ENCODE data around the gene STEAP1B.
"Not testable (repeated sequence)": the region's sequence is repeated elsewhere in the genome, so short reads cannot be mapped to it uniquely, and the experiment has no call there.

The STEAP1B gene

DNA sequence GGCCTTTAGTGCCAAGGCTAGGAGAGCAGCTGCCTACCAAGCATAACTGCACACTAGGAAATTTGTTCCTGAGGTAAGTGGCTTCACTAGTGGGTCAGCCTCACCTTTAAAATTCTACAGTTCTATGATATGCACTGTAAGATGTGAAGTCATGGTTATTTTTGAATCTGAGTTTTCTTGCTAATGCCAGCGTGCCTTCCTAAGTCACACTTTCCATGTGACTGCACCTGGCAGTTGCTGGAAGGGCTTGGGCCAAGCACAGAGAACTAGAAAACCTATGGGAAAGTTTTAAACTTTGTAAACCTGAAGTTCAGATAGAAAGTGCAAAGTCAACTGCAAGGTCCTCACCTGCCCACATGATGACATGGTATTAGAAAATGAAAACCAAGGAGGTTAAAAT is 42.5 kb downstream of the STEAP1B start:
- no peak overlapping the region for H3K27ac ChIP-seq
- TF ChIP-seq, protein P1, sequence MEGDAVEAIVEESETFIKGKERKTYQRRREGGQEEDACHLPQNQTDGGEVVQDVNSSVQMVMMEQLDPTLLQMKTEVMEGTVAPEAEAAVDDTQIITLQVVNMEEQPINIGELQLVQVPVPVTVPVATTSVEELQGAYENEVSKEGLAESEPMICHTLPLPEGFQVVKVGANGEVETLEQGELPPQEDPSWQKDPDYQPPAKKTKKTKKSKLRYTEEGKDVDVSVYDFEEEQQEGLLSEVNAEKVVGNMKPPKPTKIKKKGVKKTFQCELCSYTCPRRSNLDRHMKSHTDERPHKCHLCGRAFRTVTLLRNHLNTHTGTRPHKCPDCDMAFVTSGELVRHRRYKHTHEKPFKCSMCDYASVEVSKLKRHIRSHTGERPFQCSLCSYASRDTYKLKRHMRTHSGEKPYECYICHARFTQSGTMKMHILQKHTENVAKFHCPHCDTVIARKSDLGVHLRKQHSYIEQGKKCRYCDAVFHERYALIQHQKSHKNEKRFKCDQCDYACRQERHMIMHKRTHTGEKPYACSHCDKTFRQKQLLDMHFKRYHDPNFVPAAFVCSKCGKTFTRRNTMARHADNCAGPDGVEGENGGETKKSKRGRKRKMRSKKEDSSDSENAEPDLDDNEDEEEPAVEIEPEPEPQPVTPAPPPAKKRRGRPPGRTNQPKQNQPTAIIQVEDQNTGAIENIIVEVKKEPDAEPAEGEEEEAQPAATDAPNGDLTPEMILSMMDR (conservative IDR thresholded peaks at IDR 0.05): no peak

- TF ChIP-seq, protein P1 (conservative IDR thresholded peaks at IDR 0.05): no peak
These were observed 45.5 kb downstream of the STEAP1B start for GRCh38 chr7:22454446-22454845.

DNA sequence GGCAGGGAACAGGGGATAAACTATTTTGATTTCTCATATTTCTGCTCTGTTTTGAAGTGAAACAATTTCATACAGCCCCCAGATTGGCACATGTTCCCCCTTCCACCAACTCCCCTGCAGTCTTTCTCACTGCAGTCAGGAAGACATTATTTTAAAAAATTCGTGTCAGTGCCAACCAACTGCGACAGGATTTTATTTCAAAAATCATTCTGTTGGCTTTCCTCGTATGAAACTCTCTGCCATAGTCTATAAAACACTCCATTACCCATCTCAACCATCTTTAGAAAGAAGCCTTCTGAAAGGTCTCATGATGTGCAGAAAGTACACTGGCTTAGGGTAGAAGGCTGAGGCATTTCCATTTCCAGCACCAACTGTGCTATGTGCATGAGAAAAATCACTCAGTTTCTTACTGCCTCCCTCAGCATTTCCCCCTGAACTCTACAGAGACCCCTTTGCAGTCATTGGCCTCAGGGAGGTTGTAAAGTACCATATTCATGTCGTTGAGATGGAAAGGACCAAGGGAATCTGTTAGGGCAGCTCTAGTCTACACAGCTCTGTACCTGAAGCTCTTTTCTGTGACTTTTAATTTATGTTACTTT is 46.9 kb downstream of the STEAP1B start:
- H3K27ac ChIP-seq: peak overlapping the region; percentile 63
- TF ChIP-seq, protein P1 (conservative IDR thresholded peaks at IDR 0.05): no peak

More at GRCh38 chr7:22454446-22454845, 45.5 kb downstream of the STEAP1B start:
- no peak overlapping the region for H3K27ac ChIP-seq

DNA sequence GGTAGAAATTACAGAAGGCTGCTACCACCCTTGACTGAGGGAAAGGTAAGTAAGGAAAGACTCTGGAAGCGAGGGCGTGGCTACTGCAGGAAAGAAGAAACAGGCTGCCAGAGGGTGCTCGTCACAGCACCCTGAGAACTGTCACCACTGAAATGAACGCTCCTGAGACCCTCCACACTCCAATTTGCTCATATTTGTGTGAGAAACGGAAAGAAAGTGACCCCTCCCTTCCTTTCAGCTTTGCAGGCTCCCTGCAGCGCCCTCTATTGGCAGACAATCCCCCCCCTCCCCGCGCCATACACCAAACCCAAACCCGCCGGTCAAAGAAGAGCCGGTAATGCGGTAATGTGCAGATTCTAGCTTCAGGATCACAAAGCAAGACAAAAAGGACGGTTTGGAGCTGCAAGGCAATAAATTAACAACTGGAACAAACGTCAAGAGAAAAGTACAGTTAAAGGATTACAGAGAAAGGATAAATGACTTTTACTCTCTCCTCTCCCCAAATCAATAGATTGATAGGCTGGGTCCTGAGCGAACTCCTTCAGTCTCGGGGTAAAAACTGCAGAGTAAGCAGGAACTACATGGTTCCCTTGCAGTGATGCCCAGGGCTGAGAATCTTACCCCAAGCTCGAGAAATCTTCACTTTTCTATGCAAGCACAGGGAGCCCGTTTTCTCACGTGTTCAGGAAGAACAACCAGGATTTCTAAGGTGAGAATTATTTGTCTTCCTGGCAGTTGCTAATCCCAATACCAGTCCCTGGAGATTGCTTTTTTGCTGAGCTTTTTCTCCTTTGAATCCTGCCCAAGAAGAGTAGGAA is 47.6 kb downstream of the STEAP1B start:
- TF ChIP-seq, protein P1 (conservative IDR thresholded peaks at IDR 0.05): peak; percentile 93
- H3K27ac ChIP-seq: peak overlapping the region; percentile 63

GRCh38 chr7:22450013-22450412 is 50.0 kb downstream of the STEAP1B start:
- not testable (repeated sequence) for H3K27ac ChIP-seq

DNA sequence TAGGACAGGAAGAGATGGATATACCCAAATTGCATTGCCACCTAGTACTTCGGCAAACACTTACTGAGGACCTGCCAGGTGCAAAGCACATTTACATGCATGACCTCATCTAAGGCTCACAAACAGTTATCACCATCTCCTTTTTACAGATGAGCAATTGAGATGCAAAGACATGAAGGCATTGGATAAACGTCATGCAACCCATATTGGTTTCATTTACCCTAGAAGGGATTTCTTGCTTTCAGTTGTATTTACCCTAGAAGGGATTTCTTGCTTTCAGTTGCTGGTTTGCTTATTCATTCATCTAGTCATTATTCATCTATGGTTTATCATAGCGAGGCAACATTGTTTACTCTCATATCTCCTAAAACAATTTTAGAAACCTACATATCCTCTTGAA is 52.2 kb downstream of the STEAP1B start:
- H3K27ac ChIP-seq: no peak overlapping the region
- TF ChIP-seq, protein P1 (conservative IDR thresholded peaks at IDR 0.05): no peak

- TF ChIP-seq, protein P1 (conservative IDR thresholded peaks at IDR 0.05): no peak
- H3K27ac ChIP-seq: no peak overlapping the region
These were observed 53.0 kb downstream of the STEAP1B start for GRCh38 chr7:22447008-22447407.

DNA sequence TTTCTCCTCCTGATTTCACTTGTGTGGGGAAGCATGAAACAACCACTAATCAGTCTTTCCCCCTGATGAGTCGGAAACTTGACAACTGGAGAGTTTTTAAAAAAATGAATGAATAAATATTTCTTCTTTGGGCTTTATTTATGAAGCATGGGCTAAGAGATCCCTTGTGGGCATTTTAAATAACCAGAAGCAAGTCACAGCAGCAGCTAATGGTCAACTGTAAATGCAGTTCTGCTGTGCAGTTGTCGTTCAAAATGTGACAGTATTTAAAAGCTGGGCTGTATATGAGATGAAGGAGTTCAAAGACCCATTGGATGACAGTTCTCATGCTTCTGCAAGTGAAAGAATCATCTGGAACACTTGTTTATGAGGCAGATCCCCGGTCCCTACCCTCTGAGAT is 54.1 kb downstream of the STEAP1B start:
- H3K27ac ChIP-seq: peak overlapping the region; percentile 86; the same call in 1 of the 2 replicates
- TF ChIP-seq, protein P1 (conservative IDR thresholded peaks at IDR 0.05): no peak
